ENCODE measurements around the gene ACYP2.

The ACYP2 gene

DNA sequence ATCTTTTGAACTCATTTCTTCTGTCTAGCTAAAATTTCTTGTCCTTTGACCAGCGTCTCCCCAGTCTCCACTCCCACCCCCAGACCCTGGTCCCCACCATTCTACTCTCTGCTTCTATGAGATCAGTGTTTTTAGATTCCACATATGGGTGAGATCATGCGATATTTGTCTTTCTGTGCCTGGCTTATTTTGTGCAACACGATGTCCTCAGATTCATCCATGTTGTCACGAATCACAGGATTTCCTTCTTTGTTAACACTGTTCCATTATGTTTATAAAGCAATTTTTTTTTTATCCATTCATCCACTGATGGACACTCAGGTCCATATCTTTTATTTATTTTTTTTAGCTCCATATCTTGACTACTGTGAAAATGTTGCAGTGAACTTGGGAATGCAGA is 16.0 kb upstream of the ACYP2 start (continued):
- TF ChIP-seq, protein P1, sequence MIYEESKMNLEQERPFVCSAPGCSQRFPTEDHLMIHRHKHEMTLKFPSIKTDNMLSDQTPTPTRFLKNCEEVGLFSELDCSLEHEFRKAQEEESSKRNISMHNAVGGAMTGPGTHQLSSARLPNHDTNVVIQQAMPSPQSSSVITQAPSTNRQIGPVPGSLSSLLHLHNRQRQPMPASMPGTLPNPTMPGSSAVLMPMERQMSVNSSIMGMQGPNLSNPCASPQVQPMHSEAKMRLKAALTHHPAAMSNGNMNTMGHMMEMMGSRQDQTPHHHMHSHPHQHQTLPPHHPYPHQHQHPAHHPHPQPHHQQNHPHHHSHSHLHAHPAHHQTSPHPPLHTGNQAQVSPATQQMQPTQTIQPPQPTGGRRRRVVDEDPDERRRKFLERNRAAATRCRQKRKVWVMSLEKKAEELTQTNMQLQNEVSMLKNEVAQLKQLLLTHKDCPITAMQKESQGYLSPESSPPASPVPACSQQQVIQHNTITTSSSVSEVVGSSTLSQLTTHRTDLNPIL (CRISPR knock-in tag; IDR thresholded peaks at IDR 0.05; ENCODE audit: low read depth): no peak

DNA sequence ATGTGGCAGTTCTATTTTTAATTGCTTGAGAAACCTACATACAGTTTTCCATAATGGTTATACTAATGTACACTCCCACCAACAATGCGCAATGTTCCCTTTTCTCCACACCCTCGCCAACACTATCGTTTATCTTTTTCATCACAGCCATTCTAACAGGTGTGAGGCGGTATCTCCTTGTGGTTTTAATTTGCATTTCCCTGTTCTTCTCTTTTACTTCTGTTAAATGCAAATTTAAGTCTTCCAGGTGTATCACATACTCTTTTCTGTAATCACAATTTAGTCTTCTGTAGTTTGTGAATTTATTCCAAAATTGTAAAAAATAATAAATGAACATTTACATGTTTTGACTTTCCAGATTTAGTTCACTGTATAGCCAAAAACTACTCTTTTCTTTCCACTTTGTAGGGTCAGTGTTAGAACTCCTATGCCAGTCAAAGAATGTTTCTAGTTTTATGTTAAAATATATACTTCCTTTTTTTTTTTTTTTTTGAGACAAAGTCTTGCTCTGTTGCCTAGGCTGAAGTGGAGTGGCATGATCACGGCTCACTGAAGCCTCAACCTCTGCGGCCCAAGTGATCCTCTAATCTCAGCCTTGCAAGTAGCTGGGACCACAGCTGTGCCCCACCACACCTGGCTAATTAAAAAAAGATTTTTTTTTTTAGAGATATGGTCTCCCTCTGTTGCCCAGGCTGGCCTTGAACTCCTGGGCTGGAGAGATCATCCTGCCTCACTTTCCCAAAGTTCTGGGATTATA is 15.4 kb upstream of the ACYP2 start:
- no peak for ATAC-seq
- TF ChIP-seq PPARA (CRISPR knock-in tag; IDR thresholded peaks at IDR 0.05; ENCODE audit: borderline replicate concordance) (no peak), ZNF565 (CRISPR knock-in tag; conservative IDR thresholded peaks at IDR 0.05; ENCODE audit: low read depth) (no peak), ISL1 (CRISPR knock-in tag; IDR thresholded peaks at IDR 0.05) (no peak), OSR1 (CRISPR knock-in tag; IDR thresholded peaks at IDR 0.05) (no peak), ZC3H10 (CRISPR knock-in tag; IDR thresholded peaks at IDR 0.05) (no peak), GLIS3 (CRISPR knock-in tag; IDR thresholded peaks at IDR 0.05) (no peak), ZFP30 (CRISPR knock-in tag; IDR thresholded peaks at IDR 0.05) (no peak), ZNF70 (CRISPR knock-in tag; IDR thresholded peaks at IDR 0.05) (no peak), TOX (CRISPR knock-in tag; IDR thresholded peaks at IDR 0.05; ENCODE audit: borderline replicate concordance) (no peak), RARB (CRISPR knock-in tag; IDR thresholded peaks at IDR 0.05) (no peak), ESRRG (CRISPR knock-in tag; IDR thresholded peaks at IDR 0.05) (no peak), SNAI2 (CRISPR knock-in tag; IDR thresholded peaks at IDR 0.05) (no peak), ZFP3 (CRISPR knock-in tag; IDR thresholded peaks at IDR 0.05) (no peak), CSDC2 (CRISPR knock-in tag; IDR thresholded peaks at IDR 0.05) (no peak)
- TF ChIP-seq, protein P2, sequence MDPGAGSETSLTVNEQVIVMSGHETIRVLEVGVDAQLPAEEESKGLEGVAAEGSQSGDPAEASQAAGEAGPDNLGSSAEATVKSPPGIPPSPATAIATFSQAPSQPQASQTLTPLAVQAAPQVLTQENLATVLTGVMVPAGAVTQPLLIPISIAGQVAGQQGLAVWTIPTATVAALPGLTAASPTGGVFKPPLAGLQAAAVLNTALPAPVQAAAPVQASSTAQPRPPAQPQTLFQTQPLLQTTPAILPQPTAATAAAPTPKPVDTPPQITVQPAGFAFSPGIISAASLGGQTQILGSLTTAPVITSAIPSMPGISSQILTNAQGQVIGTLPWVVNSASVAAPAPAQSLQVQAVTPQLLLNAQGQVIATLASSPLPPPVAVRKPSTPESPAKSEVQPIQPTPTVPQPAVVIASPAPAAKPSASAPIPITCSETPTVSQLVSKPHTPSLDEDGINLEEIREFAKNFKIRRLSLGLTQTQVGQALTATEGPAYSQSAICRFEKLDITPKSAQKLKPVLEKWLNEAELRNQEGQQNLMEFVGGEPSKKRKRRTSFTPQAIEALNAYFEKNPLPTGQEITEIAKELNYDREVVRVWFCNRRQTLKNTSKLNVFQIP (CRISPR knock-in tag; IDR thresholded peaks at IDR 0.05; ENCODE audit: borderline replicate concordance, low read depth): no peak
- TF ChIP-seq, protein P3, sequence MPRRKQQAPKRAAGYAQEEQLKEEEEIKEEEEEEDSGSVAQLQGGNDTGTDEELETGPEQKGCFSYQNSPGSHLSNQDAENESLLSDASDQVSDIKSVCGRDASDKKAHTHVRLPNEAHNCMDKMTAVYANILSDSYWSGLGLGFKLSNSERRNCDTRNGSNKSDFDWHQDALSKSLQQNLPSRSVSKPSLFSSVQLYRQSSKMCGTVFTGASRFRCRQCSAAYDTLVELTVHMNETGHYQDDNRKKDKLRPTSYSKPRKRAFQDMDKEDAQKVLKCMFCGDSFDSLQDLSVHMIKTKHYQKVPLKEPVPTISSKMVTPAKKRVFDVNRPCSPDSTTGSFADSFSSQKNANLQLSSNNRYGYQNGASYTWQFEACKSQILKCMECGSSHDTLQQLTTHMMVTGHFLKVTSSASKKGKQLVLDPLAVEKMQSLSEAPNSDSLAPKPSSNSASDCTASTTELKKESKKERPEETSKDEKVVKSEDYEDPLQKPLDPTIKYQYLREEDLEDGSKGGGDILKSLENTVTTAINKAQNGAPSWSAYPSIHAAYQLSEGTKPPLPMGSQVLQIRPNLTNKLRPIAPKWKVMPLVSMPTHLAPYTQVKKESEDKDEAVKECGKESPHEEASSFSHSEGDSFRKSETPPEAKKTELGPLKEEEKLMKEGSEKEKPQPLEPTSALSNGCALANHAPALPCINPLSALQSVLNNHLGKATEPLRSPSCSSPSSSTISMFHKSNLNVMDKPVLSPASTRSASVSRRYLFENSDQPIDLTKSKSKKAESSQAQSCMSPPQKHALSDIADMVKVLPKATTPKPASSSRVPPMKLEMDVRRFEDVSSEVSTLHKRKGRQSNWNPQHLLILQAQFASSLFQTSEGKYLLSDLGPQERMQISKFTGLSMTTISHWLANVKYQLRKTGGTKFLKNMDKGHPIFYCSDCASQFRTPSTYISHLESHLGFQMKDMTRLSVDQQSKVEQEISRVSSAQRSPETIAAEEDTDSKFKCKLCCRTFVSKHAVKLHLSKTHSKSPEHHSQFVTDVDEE (CRISPR knock-in tag; IDR thresholded peaks at IDR 0.05): no peak
- TF ChIP-seq, protein P1 (CRISPR knock-in tag; IDR thresholded peaks at IDR 0.05; ENCODE audit: low read depth): no peak
- TF ChIP-seq, protein P4, sequence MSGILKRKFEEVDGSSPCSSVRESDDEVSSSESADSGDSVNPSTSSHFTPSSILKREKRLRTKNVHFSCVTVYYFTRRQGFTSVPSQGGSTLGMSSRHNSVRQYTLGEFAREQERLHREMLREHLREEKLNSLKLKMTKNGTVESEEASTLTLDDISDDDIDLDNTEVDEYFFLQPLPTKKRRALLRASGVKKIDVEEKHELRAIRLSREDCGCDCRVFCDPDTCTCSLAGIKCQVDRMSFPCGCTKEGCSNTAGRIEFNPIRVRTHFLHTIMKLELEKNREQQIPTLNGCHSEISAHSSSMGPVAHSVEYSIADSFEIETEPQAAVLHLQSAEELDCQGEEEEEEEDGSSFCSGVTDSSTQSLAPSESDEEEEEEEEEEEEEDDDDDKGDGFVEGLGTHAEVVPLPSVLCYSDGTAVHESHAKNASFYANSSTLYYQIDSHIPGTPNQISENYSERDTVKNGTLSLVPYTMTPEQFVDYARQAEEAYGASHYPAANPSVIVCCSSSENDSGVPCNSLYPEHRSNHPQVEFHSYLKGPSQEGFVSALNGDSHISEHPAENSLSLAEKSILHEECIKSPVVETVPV (CRISPR knock-in tag; IDR thresholded peaks at IDR 0.05): no peak

DNA sequence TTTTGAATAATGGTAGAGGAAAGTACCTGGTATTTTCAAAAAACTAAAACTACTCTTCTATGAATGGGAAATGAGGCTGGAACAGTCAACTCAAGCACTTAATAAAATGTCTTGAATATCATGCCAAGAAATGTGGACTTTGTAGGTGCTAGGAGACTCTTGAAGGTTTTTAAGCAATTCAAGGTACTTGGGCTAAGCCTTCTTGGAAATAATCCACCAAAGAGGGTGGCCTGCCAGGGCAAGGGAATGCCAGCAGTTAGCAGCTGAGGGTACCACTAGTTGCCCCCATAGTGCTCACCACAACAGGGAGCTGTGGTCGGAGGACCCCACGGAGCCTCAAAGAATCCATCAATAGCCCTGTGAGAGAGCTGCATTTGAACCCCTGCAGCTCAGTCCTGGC is 14.6 kb upstream of the ACYP2 start:
- TF ChIP-seq GLIS3 (CRISPR knock-in tag; IDR thresholded peaks at IDR 0.05) (no peak), OSR1 (CRISPR knock-in tag; IDR thresholded peaks at IDR 0.05) (no peak), SNAI2 (CRISPR knock-in tag; IDR thresholded peaks at IDR 0.05) (no peak), ZFP3 (CRISPR knock-in tag; IDR thresholded peaks at IDR 0.05) (no peak), RARB (CRISPR knock-in tag; IDR thresholded peaks at IDR 0.05) (no peak), ESRRG (CRISPR knock-in tag; IDR thresholded peaks at IDR 0.05) (no peak), BACH2 (CRISPR knock-in tag; IDR thresholded peaks at IDR 0.05; ENCODE audit: borderline replicate concordance) (no peak), TOX (CRISPR knock-in tag; IDR thresholded peaks at IDR 0.05; ENCODE audit: borderline replicate concordance) (no peak), ZNF70 (CRISPR knock-in tag; IDR thresholded peaks at IDR 0.05) (no peak), PPARA (CRISPR knock-in tag; IDR thresholded peaks at IDR 0.05; ENCODE audit: borderline replicate concordance) (no peak), ARNTL (CRISPR knock-in tag; IDR thresholded peaks at IDR 0.05; ENCODE audit: borderline replicate concordance, low read depth) (no peak), ZC3H10 (CRISPR knock-in tag; IDR thresholded peaks at IDR 0.05) (no peak), ISL1 (CRISPR knock-in tag; IDR thresholded peaks at IDR 0.05) (no peak), ZNF8 (CRISPR knock-in tag; IDR thresholded peaks at IDR 0.05) (no peak), TCF4 (CRISPR knock-in tag; IDR thresholded peaks at IDR 0.05; ENCODE audit: borderline replicate concordance) (no peak)
- TF ChIP-seq, protein P1 (CRISPR knock-in tag; IDR thresholded peaks at IDR 0.05; ENCODE audit: low read depth): no peak
- TF ChIP-seq, protein P5, sequence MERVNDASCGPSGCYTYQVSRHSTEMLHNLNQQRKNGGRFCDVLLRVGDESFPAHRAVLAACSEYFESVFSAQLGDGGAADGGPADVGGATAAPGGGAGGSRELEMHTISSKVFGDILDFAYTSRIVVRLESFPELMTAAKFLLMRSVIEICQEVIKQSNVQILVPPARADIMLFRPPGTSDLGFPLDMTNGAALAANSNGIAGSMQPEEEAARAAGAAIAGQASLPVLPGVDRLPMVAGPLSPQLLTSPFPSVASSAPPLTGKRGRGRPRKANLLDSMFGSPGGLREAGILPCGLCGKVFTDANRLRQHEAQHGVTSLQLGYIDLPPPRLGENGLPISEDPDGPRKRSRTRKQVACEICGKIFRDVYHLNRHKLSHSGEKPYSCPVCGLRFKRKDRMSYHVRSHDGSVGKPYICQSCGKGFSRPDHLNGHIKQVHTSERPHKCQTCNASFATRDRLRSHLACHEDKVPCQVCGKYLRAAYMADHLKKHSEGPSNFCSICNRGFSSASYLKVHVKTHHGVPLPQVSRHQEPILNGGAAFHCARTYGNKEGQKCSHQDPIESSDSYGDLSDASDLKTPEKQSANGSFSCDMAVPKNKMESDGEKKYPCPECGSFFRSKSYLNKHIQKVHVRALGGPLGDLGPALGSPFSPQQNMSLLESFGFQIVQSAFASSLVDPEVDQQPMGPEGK (CRISPR knock-in tag; IDR thresholded peaks at IDR 0.05; ENCODE audit: borderline replicate concordance): no peak
- ATAC-seq: no peak
